HCT116 (cell line): ENCODE results near the gene F2RL3. TPM values are rescaled to one million over a fixed set of nuclear protein-coding genes. Genes with fewer than 3 reads are reported as not detected.
A peak's percentile ranks its signal among the peaks of the same experiment; 100 is the strongest.

Experiments used
- ATAC-seq: fragments of 200-7000 bp; cut with Tn5 transposase; 2 replicates; pipeline ENCODE4 v1.9.1; 2020; ENCODE audit warnings: mild to moderate bottlenecking, moderate library complexity
- BruUV-seq: library from RNA; stranded (reverse); fragments of 400-500 nt; replicated peaks from 2 replicates; lab custom pipeline; 2021; lab: Mats Ljungman, UMichigan
- CTCF ChIA-PET: fragments of 300-600 bp; sonication (Branson Sonifier 250); formaldehyde crosslinking; loops from one replicate; lab custom pipeline; 2021; ENCODE audit warnings: antibody characterized with exemption; lab: Charles Lee
- POLR2A ChIA-PET: fragments of 300-600, 350-600 bp; sonication (Branson Sonifier 250); formaldehyde crosslinking; loops from one replicate; lab custom pipeline; 2021; ENCODE audit warnings: antibody characterized with exemption; lab: Charles Lee
- RAD21 ChIA-PET, 2 experiments: fragments of 300-600 bp; sonication (Branson Sonifier 250); formaldehyde crosslinking; loops; one replicate each; lab custom pipeline; 2023; ENCODE audit warnings: low total read pairs in 2 of 2; ENCODE audit not compliant: uncharacterized antibody in 2 of 2, unreplicated experiment in 2 of 2, low non-redundant PET in 1 of 2; lab: Charles Lee
- DNase-seq: peaks from one replicate; pipeline ENCODE4 v3.0.0-alpha.2; 2010; ENCODE audit warnings: low read depth, low spot score
- H2AFZ ChIP-seq: fragments of 200-600 bp; shearing (Covaris generic), sonication (generic); 2 replicates; pipeline ENCODE4 v1.6.1; 2017; ENCODE audit warnings: low read depth, mixed run types, mixed read lengths, antibody characterized with exemption, low read length; ENCODE audit not compliant: poor library complexity, severe bottlenecking
- H3K27ac ChIP-seq: 2 replicates; pipeline ENCODE4 v1.5.1; 2012; ENCODE audit warnings: low read depth, low read length
- H3K27me3 ChIP-seq: fragments of 200-600 bp; sonication (generic); 2 replicates; pipeline ENCODE4 v1.6.1; 2016; ENCODE audit warnings: mixed run types, low read length, mixed read lengths; ENCODE audit not compliant: insufficient read depth
- H3K36me3 ChIP-seq, 2 experiments: fragments of 200-500 bp in 1 of 2; fragments of 200-600 bp in 1 of 2; sonication (Bioruptor generic) in 1 of 2; sonication (generic) in 1 of 2; 2 replicates each; pipeline versions ENCODE4 v1.5.1 to v1.6.1; 2014 to 2016; ENCODE audit warnings: low read length in 2 of 2, inconsistent platforms in 1 of 2, mixed read lengths in 1 of 2, mixed run types in 1 of 2; ENCODE audit not compliant: insufficient read depth in 2 of 2, control insufficient read depth in 1 of 2
- H3K4me1 ChIP-seq, 2 experiments: fragments of 200-600 bp in 1 of 2; sonication (generic) in 1 of 2; 2 replicates each; pipeline versions ENCODE4 v1.5.1 to v1.6.1; 2012 to 2017; ENCODE audit warnings: low read length in 2 of 2, inconsistent platforms in 1 of 2, mild to moderate bottlenecking in 1 of 2, mixed read lengths in 1 of 2, mixed run types in 1 of 2, moderate library complexity in 1 of 2; ENCODE audit not compliant: insufficient read depth in 2 of 2, control insufficient read depth in 1 of 2
- H3K4me2 ChIP-seq: fragments of 200-600 bp; sonication (generic); 2 replicates; pipeline ENCODE4 v1.6.1; 2017; ENCODE audit warnings: mixed run types, low read length, mixed read lengths
- H3K4me3 ChIP-seq, 2 experiments: fragments of 200-600 bp in 1 of 2; sonication (generic) in 1 of 2; replicated peaks in 1 of 2; 2 replicates each; pipeline ENCODE4 v1.5.1; 2011 to 2016; ENCODE audit warnings: low read length in 2 of 2, control low read depth in 1 of 2, low read depth in 1 of 2, mild to moderate bottlenecking in 1 of 2, mixed read lengths in 1 of 2, mixed run types in 1 of 2
- H3K79me2 ChIP-seq: fragments of 200-600 bp; sonication (generic); 2 replicates; pipeline ENCODE4 v1.6.1; 2017; ENCODE audit warnings: mild to moderate bottlenecking, mixed run types, low read length, moderate library complexity, mixed read lengths; ENCODE audit not compliant: insufficient read depth
- H3K9ac ChIP-seq: fragments of 200-600 bp; sonication (generic); 2 replicates; pipeline ENCODE4 v1.6.1; 2016; ENCODE audit warnings: low read length, mixed read lengths
- H3K9me2 ChIP-seq: fragments of 200-600 bp; sonication (generic), shearing (Covaris generic); 2 replicates; pipeline ENCODE4 v1.6.1; 2017; ENCODE audit warnings: mixed run types, mild to moderate bottlenecking, moderate library complexity; ENCODE audit not compliant: insufficient read depth
- H3K9me3 ChIP-seq, 2 experiments: fragments of 200-500 bp in 1 of 2; fragments of 200-600 bp in 1 of 2; sonication (Bioruptor generic) in 1 of 2; sonication (generic) in 1 of 2; 2 replicates each; pipeline ENCODE4 v1.6.1; 2014 to 2017; ENCODE audit warnings: low read length in 2 of 2, mixed read lengths in 2 of 2, inconsistent platforms in 1 of 2, low read depth in 1 of 2, mild to moderate bottlenecking in 1 of 2, mixed run types in 1 of 2, moderate library complexity in 1 of 2; ENCODE audit not compliant: control insufficient read depth in 1 of 2, insufficient read depth in 1 of 2
- H4K20me1 ChIP-seq: fragments of 200-600 bp; sonication (generic), shearing (Covaris generic); 2 replicates; pipeline ENCODE4 v1.6.1; 2017; ENCODE audit warnings: mixed run types, mild to moderate bottlenecking, moderate library complexity; ENCODE audit not compliant: insufficient read depth
- EGR1 ChIP-seq: IDR thresholded peaks from 2 replicates; pipeline ENCODE4 v1.6.1; 2012; ENCODE audit warnings: low read depth
- EZH2phosphoT487 ChIP-seq: fragments of 200-600 bp; IDR thresholded peaks from 2 replicates; pipeline ENCODE4 v1.6.1; 2018; ENCODE audit warnings: antibody characterized with exemption, borderline replicate concordance
- FOSL1 ChIP-seq: IDR thresholded peaks from 2 replicates; pipeline ENCODE4 v1.6.1; 2012; ENCODE audit warnings: low read depth
- POLR2A ChIP-seq: IDR thresholded peaks from 2 replicates; pipeline ENCODE4 v1.7.0; 2011; ENCODE audit warnings: borderline replicate concordance; ENCODE audit not compliant: insufficient read depth, insufficient read length; ENCODE audit errors: extremely low read depth
- POLR2AphosphoS5 ChIP-seq: IDR thresholded peaks from 2 replicates; pipeline ENCODE4 v1.6.1; 2011; ENCODE audit warnings: mild to moderate bottlenecking, low read depth, low read length, moderate library complexity
- RAD21 ChIP-seq: IDR thresholded peaks from 2 replicates; pipeline ENCODE4 v1.6.1; 2012; ENCODE audit warnings: low read depth, mild to moderate bottlenecking
- SP1 ChIP-seq: IDR thresholded peaks from 2 replicates; pipeline ENCODE4 v1.6.1; 2012; ENCODE audit warnings: low read depth
- ZFX ChIP-seq: fragments of 450-650 bp; IDR thresholded peaks from 2 replicates; pipeline ENCODE4 v1.6.1; 2017
- ZNF274 ChIP-seq: fragments of 200-500 bp; sonication (Bioruptor generic); IDR thresholded peaks from 2 replicates; pipeline ENCODE4 v1.6.1; 2014; ENCODE audit warnings: mild to moderate bottlenecking, low read depth, low read length, inconsistent platforms
- intact Hi-C: fragments of 100-400 bp; cut with micrococcal nuclease; formaldehyde crosslinking; loops from 2 replicates; pipeline ENCODE4 v1.10.0; 2022
- total RNA-seq: library from RNA; stranded (reverse); gene quantifications from one replicate; pipeline ENCODE4 v1.2.1, GENCODE V29; 2021; ENCODE audit not compliant: unreplicated experiment
- TF ChIP-seq, protein P1 (sequence below), 3 experiments: fragments of 200-600 bp in 1 of 3; sonication (generic) in 1 of 3; IDR thresholded peaks in 2 of 3; conservative IDR thresholded peaks in 1 of 3; 2 replicates each; pipeline ENCODE4 v1.5.1; 2012 to 2017; ENCODE audit warnings: low read depth in 2 of 3, low read length in 2 of 3, antibody characterized with exemption in 1 of 3, borderline replicate concordance in 1 of 3, control low read depth in 1 of 3, mild to moderate bottlenecking in 1 of 3, mixed read lengths in 1 of 3, mixed run types in 1 of 3, moderate library complexity in 1 of 3; ENCODE audit not compliant: insufficient read depth in 1 of 3
- TF ChIP-seq, protein P2 (sequence below): IDR thresholded peaks from 2 replicates; pipeline ENCODE4 v1.6.1; 2012; ENCODE audit warnings: low read depth
- TF ChIP-seq, protein P3 (sequence below): IDR thresholded peaks from 2 replicates; pipeline ENCODE4 v1.6.1; 2012

Gene F2RL3
- total RNA-seq, 1 experiment from 2014 or later = 0.10 TPM

DNA sequence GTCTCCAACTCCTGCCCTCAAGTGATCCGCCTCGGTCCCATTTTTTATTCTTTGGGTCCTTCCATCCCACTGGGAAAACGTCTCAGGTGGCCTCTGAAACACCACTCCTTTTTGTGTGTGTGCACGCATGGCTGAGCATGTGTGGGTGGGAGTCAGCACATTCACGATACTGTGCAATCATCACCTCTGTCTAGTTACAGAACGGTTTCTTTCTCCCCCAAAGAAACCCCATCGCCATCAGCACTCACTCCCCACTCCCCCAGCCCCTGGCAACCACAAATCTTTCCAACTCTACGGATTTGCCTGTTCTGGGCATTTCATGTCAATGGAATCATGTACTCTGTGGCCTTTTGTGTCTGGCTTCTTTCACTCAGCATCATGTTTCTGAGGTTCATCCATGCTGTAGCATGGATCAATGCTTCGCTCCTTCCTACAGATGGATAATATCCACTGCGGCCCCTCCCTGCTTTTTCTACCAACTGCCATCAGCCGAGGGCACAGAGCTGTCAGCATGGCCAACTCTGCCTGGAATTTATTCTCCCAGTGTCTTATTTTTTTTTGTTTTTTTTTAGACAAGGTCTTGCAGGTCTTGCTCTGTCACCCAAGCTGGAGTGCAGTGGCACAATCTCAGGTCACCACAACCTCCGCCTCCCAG, 9.7 kb downstream of the F2RL3 start:
- no peak for DNase-seq
- ChIA-PET POLR2A (no interaction called here), RAD21 (interaction anchor here in 1 of 2 experiments (0.6 kb wide), 1 partner anchor 195 kb away, joined by 5 read pairs; no protein-coding TSS in a partner anchor), CTCF (interaction anchor here (1.5 kb wide), 1 partner anchor 18 kb away, joined by 4 read pairs; no protein-coding TSS in a partner anchor)
- Histone ChIP-seq H2AFZ (no peak overlapping the region), H3K4me2 (no peak overlapping the region), H3K4me1 (peaks cover 2 to 8% of the 10 kb centered on the region in 2 experiments; a peak in 2 of 4 replicates), H3K27me3 (no peaks in the 10 kb centered on the region), H3K9me2 (no peaks in the 10 kb centered on the region), H3K9me3 (no peaks in the 10 kb centered on the region), H3K36me3 (no peaks in the 10 kb centered on the region), H3K9ac (no peak overlapping the region), H4K20me1 (no peaks in the 10 kb centered on the region), H3K27ac (no peak overlapping the region), H3K79me2 (no peaks in the 10 kb centered on the region), H3K4me3 (no peak overlapping the region)
- no peak for TF ChIP-seq POLR2AphosphoS5
- no peak for TF ChIP-seq POLR2A
- BruUV-seq = no TSS peak
- intact Hi-C loops = loop anchor here (1.0 to 2.0 kb wide), 3 partner anchors 119 to 184 kb away; no protein-coding TSS in a partner anchor
- no peak for ATAC-seq

DNA sequence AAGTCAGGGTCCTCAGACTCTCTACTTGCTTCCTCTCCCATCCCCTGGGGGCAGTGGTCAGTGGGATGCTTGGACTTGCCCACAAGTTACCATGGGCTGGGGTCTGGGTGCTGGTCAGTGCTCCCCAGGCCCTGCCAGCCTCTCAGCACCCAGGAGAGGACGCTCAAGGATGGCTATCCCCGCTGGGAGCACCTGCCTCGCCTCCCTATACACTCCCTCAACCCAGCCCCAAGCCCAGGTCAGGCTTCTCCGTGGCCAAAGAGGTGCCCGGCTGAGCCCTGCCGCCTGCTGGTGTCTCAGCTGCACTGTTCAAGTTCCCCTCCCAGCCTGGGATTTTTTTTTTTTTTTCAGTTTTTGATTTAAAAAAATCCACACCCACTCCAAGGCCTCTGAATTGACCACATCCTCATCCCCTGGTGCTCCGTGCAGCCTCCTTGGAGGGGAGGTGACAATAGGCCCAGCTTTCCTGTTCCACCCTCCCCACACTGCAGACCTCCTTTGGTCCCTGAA, 10.8 kb downstream of the F2RL3 start:
- no peaks in the 10 kb centered on the region for H4K20me1 ChIP-seq
- H3K9me3 ChIP-seq = no peaks in the 10 kb centered on the region
- TF ChIP-seq SP1 (no peak), RAD21 (peak; percentile 89), FOSL1 (no peak), ZNF274 (no peak), ZFX (no peak), EGR1 (no peak), EZH2phosphoT487 (no peak)
- TF ChIP-seq, protein P1, sequence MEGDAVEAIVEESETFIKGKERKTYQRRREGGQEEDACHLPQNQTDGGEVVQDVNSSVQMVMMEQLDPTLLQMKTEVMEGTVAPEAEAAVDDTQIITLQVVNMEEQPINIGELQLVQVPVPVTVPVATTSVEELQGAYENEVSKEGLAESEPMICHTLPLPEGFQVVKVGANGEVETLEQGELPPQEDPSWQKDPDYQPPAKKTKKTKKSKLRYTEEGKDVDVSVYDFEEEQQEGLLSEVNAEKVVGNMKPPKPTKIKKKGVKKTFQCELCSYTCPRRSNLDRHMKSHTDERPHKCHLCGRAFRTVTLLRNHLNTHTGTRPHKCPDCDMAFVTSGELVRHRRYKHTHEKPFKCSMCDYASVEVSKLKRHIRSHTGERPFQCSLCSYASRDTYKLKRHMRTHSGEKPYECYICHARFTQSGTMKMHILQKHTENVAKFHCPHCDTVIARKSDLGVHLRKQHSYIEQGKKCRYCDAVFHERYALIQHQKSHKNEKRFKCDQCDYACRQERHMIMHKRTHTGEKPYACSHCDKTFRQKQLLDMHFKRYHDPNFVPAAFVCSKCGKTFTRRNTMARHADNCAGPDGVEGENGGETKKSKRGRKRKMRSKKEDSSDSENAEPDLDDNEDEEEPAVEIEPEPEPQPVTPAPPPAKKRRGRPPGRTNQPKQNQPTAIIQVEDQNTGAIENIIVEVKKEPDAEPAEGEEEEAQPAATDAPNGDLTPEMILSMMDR (IDR thresholded peaks at IDR 0.05 in 2 of 3, conservative IDR thresholded peaks at IDR 0.05 in 1 of 3; ENCODE audit: borderline replicate concordance in 1 of 3, insufficient read depth in 1 of 3, low read depth in 2 of 3, low read length in 2 of 3) = peak; percentile 76 to 94 (median 76)
- TF ChIP-seq, protein P2, sequence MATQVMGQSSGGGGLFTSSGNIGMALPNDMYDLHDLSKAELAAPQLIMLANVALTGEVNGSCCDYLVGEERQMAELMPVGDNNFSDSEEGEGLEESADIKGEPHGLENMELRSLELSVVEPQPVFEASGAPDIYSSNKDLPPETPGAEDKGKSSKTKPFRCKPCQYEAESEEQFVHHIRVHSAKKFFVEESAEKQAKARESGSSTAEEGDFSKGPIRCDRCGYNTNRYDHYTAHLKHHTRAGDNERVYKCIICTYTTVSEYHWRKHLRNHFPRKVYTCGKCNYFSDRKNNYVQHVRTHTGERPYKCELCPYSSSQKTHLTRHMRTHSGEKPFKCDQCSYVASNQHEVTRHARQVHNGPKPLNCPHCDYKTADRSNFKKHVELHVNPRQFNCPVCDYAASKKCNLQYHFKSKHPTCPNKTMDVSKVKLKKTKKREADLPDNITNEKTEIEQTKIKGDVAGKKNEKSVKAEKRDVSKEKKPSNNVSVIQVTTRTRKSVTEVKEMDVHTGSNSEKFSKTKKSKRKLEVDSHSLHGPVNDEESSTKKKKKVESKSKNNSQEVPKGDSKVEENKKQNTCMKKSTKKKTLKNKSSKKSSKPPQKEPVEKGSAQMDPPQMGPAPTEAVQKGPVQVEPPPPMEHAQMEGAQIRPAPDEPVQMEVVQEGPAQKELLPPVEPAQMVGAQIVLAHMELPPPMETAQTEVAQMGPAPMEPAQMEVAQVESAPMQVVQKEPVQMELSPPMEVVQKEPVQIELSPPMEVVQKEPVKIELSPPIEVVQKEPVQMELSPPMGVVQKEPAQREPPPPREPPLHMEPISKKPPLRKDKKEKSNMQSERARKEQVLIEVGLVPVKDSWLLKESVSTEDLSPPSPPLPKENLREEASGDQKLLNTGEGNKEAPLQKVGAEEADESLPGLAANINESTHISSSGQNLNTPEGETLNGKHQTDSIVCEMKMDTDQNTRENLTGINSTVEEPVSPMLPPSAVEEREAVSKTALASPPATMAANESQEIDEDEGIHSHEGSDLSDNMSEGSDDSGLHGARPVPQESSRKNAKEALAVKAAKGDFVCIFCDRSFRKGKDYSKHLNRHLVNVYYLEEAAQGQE = no peak
- TF ChIP-seq, protein P3, sequence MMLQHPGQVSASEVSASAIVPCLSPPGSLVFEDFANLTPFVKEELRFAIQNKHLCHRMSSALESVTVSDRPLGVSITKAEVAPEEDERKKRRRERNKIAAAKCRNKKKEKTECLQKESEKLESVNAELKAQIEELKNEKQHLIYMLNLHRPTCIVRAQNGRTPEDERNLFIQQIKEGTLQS = no peak
- TF ChIP-seq, all 23 proteins: peak for 2
- Histone ChIP-seq H3K4me1 (peaks cover 2 to 8% of the 10 kb centered on the region in 2 experiments; a peak in 2 of 4 replicates), H3K4me2 (no peak overlapping the region), H3K27me3 (no peaks in the 10 kb centered on the region), H2AFZ (peak overlapping the region; percentile 46), H3K9ac (no peak overlapping the region), H3K36me3 (no peaks in the 10 kb centered on the region), H3K4me3 (no peak overlapping the region), H3K79me2 (no peaks in the 10 kb centered on the region), H3K9me2 (no peaks in the 10 kb centered on the region), H3K27ac (no peak overlapping the region)
- ChIA-PET RAD21 (no interaction called here), CTCF (interaction anchor here (0.7 to 1.5 kb wide), 3 partner anchors 17 to 185 kb away, joined by 3 to 4 read pairs (median 3); no protein-coding TSS in a partner anchor), POLR2A (no interaction called here)
- no TSS peak for BruUV-seq
- intact Hi-C loops = loop anchor here (1.0 to 2.0 kb wide), 3 partner anchors 120 to 185 kb away; no protein-coding TSS in a partner anchor
- peak; percentile 35 for DNase-seq
- peak; percentile 88 for ATAC-seq
